Measurements from ENCODE around the gene CELSR3.

Gene CELSR3

DNA sequence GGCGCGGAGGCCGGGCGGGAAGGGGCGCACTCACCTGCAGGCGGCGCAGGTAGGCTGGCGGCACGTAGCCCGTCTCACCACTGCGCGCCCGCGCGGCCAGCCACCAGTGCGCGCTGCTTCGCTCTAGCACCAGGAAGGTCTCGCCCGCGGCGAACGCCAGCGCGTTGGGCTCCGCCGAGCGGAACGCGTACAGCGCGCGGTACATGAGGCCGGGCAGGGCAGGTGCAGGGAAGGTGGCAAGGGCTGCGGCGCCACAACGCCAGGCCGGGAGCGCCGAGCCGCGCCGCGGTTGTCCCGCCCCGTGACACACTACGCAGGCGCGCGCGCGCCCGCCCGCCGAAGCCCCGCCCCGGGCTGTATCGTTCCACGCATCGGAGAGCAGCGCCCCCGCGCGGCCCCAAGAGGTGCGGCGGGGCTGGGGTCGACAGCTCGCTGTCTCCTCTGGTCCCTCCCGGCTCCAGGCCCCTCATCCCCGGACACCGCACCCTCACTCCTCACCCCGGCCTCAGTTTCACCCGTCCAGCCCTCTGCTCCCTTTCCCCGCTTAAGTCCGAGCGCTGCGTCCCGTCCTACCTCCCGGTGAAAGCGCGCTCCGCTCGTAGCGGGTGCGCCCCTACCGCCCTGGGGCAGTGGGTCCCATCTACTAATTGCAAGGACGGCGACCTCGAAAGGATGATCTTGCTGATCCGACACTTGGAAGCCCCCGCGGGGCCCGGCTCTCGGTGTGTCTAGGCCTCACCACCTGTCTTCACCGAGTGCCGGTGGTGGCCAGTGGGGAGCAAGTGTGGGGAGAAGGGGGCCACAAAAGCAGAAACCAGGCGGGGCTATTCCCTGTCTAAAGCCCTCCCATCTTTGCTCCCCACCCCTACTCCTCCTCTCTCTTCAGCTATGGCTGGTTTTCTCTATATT is 23.2 kb upstream of the CELSR3 start, which contains the start of gene NCKIPSD:
Gene NCKIPSD (minus strand): TSS at position 313 of the 909 bp plus-strand sequence. CDS start 108 bp downstream, at position 205.
- peak; percentile 90 for DNase-seq

DNA sequence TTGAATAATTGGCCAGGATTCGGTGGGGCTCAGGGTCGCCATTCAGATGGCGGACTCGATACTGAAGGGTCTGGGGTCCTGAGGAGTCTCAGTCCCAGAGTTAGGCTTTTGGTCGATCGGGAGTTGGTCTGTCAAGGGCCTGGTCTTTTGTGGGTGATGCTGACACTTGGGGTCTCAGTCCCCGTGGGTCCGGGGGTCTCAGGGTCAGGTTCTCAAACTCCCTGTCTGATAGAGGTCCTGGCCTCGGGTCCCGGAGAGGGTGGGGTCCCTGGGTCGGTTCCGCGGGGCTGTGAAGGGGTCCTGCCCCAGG is 22.6 kb upstream of the CELSR3 start:
- DNase-seq, result no peak

GRCh38 chr3:48684480-48685143 is 21.9 kb upstream of the CELSR3 start:
- no peak for DNase-seq

DNA sequence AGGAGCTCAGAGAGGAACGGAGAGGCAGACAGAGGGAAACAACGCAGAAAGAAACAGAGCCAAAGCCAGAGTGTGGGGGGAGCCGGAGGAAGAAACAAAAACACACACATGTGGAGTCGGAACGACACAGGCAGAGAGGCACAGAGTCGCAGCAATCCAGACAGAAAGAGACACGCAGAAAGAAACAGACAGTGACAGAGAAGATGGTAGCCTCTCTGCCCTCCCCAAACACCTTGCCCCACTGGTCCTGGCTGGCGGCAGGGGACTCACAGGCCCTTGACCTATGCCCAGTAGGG is 21.3 kb upstream of the CELSR3 start:
- DNase-seq, result no peak

DNA sequence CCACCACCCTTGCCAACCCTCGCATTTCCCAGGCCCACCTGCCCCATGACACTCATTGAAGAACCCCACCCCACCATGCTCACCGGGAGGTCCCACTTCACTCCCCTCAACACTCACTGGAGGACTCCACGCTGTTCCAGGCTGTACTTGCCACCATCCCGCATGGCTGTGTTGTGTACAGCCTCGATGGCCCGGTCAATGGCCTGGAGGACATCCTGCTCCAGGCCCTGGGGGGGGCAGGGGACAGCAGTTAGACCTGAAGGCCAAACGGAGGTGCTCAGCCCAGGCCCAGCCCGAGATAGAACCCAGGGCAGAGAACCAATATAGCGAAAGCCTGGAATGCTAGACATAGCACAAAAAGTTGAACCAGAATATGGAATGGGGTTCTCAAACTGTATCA is 20.1 kb upstream of the CELSR3 start:
- DNase-seq, result no peak

DNA sequence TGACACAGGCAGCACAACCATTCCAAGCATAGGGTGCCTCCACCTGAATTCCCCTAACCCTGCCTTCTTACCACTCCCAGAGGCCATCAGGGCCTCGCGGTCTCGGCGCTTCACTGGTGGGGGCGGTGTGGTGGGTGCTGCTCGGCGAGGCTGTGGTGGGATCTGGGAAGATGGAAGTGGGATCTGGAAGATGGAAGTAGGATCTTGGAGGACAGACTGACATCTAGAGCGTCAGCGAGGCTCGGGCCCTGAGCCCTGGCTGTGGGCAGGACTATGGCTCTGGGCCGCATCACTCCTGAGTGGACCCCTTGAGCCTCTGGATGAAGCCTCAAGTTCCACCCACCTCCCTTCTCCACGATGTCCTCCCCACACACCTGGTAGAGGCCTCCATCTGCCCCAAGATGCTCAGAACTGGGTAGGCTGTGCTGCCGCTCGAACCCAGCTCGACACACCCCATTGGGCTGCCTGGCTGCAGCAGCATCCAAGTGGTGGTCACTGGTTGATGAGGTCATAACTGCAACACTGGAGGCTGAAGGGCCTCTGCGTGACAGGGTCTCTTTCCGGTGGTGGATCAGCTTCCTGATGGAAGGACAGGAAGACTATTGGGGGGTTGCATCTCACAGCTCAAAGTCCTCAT is 19.4 kb upstream of the CELSR3 start:
- DNase-seq, result no peak

DNA sequence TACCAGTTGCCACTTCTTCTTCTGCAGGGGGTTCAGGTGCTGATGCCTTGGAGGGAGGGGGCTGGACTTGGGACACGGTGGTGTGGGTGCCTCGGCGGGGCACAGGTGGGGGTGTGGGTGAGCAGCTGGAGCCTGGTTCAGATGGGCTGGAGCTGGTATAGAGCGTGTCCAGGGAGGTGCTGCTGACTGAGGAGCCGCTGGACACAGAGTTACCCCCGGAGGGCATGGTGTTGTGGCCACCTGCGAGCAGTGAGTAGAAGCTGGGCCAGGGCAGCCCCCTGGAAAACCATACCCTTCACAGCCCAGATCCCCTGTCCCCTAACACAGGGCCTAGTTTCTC is 18.8 kb upstream of the CELSR3 start:
- no peak for DNase-seq

DNA sequence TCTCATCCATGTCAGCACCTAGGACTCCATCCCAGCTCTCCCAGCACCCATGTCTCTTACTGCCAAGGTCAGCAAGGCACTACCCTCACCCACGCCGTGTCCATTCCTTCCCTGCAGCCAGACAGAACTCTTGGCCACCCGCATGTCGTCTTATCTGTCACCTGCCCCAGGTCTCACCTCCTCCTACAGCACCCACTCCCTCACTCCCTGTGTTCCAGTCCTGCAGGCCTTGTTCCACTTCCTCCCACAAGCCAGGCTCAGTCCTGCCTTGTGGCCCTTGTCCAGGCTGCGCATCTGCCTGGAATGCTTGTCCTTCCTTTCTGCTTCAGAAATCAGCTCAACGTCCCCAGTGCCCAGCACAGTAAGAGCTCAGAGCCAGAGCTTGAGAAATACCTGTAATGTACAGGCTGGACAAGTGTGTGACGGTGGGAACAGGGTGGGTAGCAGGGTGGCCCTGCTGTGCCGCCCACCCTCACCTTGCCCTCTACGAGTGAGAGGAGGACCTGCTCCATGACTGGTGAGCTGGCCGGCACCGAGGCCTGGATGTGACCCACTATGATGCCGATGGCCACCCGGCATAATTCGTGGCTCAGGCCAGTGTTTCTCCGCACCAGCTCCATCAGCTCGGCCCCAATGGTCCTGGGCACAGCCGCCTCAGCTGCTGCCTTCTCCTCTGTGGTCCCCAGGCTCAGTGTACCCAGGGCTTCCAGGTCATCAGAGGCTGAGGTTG is 18.3 kb upstream of the CELSR3 start:
- DNase-seq, result no peak

DNA sequence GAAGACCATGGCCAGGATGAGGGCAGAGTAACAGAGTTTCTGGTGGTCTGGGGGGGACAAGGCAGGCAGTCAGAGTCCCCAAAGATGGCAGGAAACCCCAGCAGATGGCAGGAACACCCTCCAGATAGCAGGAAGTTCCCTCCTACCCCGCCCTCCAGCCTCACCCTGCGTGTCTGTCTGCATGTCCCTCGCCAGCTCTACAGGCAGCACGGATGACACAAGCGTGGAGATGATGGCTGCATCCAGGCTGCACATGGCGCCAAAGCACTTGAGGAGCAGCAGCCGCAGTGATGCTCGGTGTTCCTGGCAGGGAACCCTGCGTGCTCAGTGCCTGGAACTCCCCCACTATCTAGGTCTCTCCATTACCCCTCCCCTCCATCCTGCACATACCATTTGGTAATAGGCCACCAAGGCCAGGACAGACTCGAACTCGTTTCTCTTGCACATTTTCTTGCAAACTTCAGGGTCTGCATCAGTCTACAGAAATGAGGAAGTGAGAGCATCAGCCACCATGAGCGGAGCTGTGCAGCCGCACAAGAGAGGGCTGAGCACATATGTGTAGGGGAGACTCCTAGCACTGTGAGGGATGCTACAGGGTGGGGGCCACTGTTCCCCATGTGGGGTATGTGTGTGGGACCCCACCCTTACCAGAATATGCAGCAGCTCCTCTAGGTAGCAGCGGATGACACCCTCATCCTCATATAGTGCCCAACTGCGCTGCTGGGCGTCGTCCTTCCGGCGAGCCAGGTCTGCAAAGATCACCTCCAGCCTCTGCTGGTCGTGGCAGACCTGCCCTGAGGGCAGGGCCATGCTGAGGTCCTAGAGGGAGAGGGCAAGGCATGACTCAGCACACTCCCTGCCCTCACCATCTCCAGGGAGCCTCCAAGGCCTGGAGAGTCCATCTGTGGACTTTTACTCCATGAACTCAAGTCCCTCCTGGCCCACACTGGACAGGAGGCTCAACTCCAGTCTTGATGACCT is 17.0 kb upstream of the CELSR3 start:
- DNase-seq, result no peak

DNA sequence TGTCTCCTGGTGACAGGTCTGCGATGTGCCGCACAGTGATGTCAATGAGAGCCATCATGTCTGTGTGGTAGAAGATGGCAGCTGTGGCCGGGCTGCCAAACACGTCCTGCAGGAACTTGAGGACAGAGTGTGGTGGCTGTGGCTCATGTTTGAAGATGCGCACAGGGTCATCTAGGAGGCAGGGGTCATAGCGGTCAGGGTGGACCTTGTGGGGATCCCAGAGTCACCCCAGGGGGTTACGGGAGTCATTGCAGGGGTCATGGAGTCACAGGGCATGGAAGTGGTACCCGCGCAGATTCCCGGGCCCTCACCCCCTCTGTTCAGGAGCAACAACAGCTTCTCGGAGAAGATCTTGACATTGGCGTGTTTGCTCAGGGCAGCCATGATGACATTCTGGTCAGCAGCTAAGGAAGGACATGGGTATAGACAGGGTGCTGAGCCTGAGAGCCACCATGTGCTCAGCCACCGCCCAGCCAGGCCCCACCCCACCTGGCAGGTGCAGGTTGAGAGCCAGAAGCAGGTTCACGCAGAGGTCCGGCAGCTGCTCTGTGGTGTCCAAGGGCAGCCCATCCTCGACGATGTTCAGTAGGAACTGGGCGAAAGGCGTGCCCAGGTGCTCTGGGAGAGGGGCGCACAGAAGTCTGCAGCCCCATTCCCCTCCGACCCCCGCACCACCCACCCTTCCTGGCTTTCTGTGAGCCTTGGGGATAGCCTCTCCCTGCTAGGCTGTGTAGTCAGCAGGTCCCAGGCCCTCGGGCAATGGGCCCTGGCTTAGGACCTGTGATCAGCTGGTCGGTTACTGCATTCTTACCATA is 16.1 kb upstream of the CELSR3 start:
- DNase-seq, result no peak

DNA sequence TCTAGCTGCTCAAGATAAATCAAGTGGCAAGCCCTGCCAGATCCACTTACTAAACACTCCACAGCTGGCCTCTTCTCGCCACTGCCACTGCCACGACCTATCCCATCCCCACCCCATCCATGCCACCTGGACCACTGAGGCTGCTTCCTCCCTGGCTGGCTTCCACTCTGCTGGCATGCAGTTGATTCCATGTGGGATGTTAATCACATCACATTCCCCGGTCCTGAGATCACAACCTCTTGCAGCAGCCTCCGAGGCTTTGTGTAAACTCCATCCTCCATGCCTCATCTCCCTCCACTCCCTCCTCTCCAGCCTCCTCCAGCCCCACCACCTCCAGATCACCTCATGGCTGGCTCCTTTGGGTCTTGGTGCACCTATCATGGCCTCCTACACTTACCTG is 15.4 kb upstream of the CELSR3 start:
- DNase-seq, result no peak

DNA sequence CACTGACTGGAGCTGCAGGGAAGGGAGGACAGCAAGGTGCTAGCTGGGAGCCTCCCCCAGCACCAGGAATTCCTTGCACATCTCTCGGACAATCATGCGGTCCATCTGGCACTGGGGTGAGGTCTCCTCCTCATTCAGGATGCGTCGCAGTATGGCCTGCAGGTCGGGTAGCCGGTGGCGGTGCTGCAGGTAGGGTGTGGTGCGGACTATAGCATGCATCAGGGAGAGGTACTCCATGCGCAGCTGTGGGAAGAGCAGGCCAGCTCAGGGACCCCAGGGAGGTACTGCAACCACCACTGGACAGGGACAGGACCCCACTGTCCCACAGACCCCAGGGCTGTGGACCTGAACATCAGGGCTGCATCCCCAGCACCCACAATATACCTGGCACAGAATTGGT is 11.8 kb upstream of the CELSR3 start:
- DNase-seq, result no peak

DNA sequence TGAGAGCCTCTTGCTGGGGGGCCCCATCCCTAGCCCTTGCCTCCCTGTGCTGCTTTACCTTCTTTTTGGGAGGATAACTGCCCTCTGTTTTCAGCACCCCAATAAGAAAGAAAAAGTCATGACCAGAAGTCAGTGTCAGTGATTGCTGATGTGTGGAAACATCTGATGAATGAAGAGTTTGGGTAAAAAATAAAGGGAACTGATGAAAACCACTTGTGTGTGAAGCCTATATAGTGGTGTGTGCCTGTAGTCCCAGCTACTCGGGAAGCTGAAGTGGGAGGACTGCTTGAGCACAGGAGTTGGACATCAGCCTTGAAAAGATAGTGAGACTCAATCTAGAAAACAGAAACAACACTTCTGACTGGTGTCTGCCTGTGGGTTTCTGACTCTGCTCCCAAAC is 9.8 kb upstream of the CELSR3 start:
- DNase-seq, result no peak

GRCh38 chr3:48664929-48665328 is 2.2 kb upstream of the CELSR3 start:
- DNase-seq, result no peak

- DNase-seq, result no peak
Measured at GRCh38 chr3:48664313-48664644, 1.6 kb upstream of the CELSR3 start.

GRCh38 chr3:48663489-48664312 is 1.0 kb upstream of the CELSR3 start:
- DNase-seq, result peak; percentile 92

GRCh38 chr3:48662145-48662752 is 437 bp downstream of the CELSR3 start:
- DNase-seq, result no peak

DNA sequence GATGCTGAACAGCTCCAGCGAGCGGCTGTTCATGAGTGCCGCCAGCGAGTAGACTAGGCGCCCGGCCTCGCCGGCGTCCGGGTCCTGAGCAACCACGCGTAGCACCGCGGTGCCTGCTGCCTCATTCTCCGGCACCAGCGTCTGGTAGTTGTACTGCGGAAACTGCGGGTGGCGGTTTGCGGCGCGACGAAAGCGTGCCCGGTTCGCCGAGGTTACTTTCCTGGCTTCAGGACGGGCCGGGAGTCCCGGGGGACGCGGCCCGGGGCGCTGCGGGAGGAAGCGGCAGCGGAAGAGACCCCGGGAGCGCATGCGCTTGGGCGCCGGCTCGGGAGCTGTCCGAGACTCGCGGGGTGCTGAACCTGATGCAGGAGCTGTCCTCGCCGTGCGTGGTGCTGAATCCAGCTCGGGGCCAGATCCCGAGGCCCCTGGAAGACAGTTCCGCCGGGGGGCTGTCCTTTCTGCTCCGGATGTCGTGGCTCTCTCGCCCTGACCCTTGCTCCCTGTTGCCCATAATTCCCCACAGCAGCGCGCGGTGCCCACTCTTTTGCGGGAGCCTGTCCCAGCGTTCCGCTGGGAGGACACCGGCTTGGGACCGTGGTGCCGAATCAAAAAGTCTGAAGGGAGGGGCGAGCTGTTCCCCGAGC is 1.1 kb downstream of the CELSR3 start:
- DNase-seq, result peak; percentile 74

GRCh38 chr3:48660800-48661400 is 1.8 kb downstream of the CELSR3 start:
- no peak for DNase-seq

Measured in left hindlimb (tissue), 1 donor.